HL-60 (cell line): ENCODE results near the gene SGMS1.
"Not testable (repeated sequence)": the region's sequence is repeated elsewhere in the genome, so short reads cannot be mapped to it uniquely, and the experiment has no call there.

ENCODE experiments used
- DNase-seq, 2 experiments: peaks; one replicate each; pipeline ENCODE4 v3.0.0-alpha.2; 2010 to 2020; ENCODE audit warnings: low read depth in 1 of 2, low spot score in 1 of 2
- H3K27ac ChIP-seq: fragments of 250-450 bp; sonication (Bioruptor Pico); replicated peaks from 2 replicates; pipeline ENCODE4 v1.5.1; 2020; ENCODE audit warnings: mild to moderate bottlenecking, moderate library complexity
- H3K27me3 ChIP-seq: fragments of 250-450 bp; sonication (Bioruptor Pico); 2 replicates; pipeline ENCODE4 v1.5.1; 2021; ENCODE audit warnings: mild to moderate bottlenecking, moderate library complexity; ENCODE audit not compliant: insufficient read depth, poor library complexity, severe bottlenecking
- H3K4me3 ChIP-seq: replicated peaks from 2 replicates; pipeline ENCODE4 v1.5.1; 2011; ENCODE audit warnings: mild to moderate bottlenecking, control low read depth, low read length; ENCODE audit not compliant: insufficient read depth
- GABPA ChIP-seq: IDR thresholded peaks from 2 replicates; pipeline ENCODE4 v1.6.1; 2012; ENCODE audit warnings: low read depth
- POLR2AphosphoS5 ChIP-seq: IDR thresholded peaks from 2 replicates; pipeline ENCODE4 v1.6.1; 2012; ENCODE audit warnings: low read depth
- REST ChIP-seq: IDR thresholded peaks from 2 replicates; pipeline ENCODE4 v1.6.1; 2012; ENCODE audit warnings: low read depth; ENCODE audit not compliant: insufficient replicate concordance
- SPI1 ChIP-seq: IDR thresholded peaks from 2 replicates; pipeline ENCODE4 v1.6.1; 2012; ENCODE audit warnings: low read depth, mild to moderate bottlenecking, borderline replicate concordance
- TF ChIP-seq, protein P1 (sequence below): IDR thresholded peaks from one replicate; pipeline ENCODE4 v1.5.1; 2011; ENCODE audit warnings: low read length, control low read depth, inconsistent platforms; ENCODE audit not compliant: insufficient read depth

The SGMS1 gene

DNA sequence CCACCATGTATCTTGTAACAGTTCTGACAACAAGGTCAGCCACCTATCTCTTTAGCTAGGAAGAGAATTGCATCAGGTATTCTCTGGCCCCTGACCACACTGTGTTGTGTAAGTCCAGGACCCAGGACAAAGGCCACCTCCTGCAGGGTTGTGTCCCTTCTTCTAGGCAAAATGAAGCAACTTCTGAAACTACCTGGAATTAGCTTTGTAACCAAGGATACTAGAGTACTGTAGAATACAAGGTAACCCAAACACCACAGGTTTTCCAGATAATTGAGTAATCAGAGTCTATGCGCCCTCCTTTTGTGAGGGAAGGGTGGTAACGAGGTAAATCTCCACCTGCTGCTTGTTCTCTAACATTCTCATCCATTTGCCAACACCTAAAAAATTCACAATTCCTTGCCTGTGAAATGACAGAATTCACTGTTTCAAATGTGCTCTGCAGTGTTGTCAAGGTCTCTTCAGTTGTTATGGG, 51.7 kb downstream of the SGMS1 start:
- TF ChIP-seq REST (no peak), SPI1 (no peak), GABPA (no peak), POLR2AphosphoS5 (no peak)
- TF ChIP-seq, protein P1, sequence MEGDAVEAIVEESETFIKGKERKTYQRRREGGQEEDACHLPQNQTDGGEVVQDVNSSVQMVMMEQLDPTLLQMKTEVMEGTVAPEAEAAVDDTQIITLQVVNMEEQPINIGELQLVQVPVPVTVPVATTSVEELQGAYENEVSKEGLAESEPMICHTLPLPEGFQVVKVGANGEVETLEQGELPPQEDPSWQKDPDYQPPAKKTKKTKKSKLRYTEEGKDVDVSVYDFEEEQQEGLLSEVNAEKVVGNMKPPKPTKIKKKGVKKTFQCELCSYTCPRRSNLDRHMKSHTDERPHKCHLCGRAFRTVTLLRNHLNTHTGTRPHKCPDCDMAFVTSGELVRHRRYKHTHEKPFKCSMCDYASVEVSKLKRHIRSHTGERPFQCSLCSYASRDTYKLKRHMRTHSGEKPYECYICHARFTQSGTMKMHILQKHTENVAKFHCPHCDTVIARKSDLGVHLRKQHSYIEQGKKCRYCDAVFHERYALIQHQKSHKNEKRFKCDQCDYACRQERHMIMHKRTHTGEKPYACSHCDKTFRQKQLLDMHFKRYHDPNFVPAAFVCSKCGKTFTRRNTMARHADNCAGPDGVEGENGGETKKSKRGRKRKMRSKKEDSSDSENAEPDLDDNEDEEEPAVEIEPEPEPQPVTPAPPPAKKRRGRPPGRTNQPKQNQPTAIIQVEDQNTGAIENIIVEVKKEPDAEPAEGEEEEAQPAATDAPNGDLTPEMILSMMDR = no peak
- no peak for DNase-seq
- Histone ChIP-seq H3K4me3 (no peak overlapping the region), H3K27me3 (no peaks in the 10 kb centered on the region), H3K27ac (no peak overlapping the region)

DNA sequence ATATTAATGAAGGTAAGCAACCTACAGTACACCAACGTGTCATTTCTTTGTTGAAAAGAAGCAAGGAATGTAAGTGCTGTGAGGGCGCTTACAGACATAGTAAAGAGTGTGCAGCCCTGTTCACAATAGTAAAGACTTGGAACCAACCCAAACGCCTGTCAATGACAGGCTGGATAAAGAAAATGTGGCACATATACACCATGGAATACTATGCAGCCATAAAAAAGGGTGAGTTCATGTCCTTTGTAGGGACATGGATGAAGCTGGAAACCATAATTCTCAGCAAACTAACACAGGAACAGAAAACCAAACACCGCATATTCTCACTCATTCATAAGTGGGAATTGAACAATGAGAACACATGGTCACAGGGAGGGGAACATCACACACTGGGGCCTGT, 55.0 kb downstream of the SGMS1 start:
- not testable (repeated sequence) for DNase-seq, H3K27ac ChIP-seq, H3K27me3 ChIP-seq, H3K4me3 ChIP-seq

- H3K4me3 ChIP-seq = no peak overlapping the region
- no peak overlapping the region for H3K27ac ChIP-seq
- no peaks in the 10 kb centered on the region for H3K27me3 ChIP-seq
- no peak for TF ChIP-seq SPI1
- no peak for TF ChIP-seq REST
- TF ChIP-seq GABPA = no peak
- TF ChIP-seq POLR2AphosphoS5 = no peak
- TF ChIP-seq, protein P1 = no peak
- DNase-seq = no peak
These were observed 56.4 kb downstream of the SGMS1 start for GRCh38 chr10:50567384-50567783.

DNA sequence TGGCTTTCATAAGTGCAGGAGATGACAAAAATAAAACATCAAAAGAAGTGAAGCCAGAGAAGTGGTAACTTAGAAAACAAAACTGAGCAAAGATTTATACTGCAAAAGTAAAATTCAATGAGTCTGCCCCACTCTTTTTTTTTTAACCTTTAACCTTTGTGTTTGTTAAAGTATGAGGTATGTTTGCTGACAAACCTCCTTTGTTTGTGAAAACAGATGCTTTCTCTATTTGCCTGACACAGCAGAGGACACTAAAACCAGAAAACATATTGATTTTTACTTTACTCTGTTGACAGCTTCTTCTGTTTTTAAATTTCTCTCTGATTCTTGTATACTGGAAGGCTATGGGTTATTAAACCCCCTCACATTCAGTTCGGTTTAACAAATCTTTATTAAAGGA, 57.6 kb downstream of the SGMS1 start:
- H3K4me3 ChIP-seq = no peak overlapping the region
- no peaks in the 10 kb centered on the region for H3K27me3 ChIP-seq
- TF ChIP-seq SPI1 (no peak), GABPA (no peak), REST (no peak), POLR2AphosphoS5 (no peak)
- TF ChIP-seq, protein P1 = no peak
- DNase-seq = no peak
- no peak overlapping the region for H3K27ac ChIP-seq
